IPS-18c (cell line): ENCODE results near the gene ZKSCAN1.
"Not testable (repeated sequence)": the region's sequence is repeated elsewhere in the genome, so short reads cannot be mapped to it uniquely, and the experiment has no call there.

Source experiments
- H3K4me3 ChIP-seq: 2 replicates; pipeline ENCODE4 v1.7.0; 2013; ENCODE audit warnings: low read depth, mild to moderate bottlenecking, low read length, moderate library complexity; ENCODE audit not compliant: insufficient read depth
- H3K9me3 ChIP-seq: one replicate; pipeline ENCODE4 v1.6.1; 2013; ENCODE audit warnings: mild to moderate bottlenecking, low read length, moderate library complexity; ENCODE audit not compliant: control insufficient read depth, insufficient read depth

The ZKSCAN1 gene

GRCh38 chr7:99994819-99995218 lies 20.6 kb upstream of the ZKSCAN1 start:
- Histone ChIP-seq H3K9me3 (no peaks in the 10 kb centered on the region), H3K4me3 (no peak overlapping the region)

GRCh38 chr7:99996755-99997544 lies 18.4 kb upstream of the ZKSCAN1 start:
- H3K4me3 ChIP-seq: no peak overlapping the region
- H3K9me3 ChIP-seq: no peaks in the 10 kb centered on the region

DNA sequence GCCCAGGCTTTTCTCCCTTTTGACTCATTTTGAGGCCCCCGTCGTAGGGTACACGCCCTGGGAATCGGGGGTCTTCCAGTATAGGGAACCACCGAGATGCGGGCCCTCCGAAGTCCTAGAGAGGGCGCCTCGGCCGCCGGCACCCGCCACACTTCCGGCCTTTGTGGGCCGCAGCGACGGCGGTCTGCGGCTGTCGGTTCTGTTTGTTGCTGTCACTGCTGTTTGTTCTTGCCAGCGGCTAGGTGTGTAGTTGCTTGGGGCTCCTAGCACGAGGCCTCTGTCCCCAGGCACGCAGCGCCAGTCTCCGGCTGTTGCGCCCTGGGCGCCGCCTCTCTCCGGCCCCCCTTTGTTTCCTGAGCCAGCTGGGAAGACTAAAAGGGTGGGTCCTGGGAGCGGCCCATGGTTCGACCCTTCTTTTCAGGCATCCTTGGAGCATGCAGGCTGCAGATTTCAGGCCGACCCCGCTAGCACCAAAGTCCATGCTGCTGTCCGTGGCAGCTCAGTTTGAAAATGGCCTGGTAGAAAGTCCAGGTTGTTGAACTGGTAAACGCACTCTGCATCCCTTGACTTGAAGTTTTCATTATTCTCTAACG lies 17.8 kb upstream of the ZKSCAN1 start:
- peak overlapping the region; percentile 44 for H3K4me3 ChIP-seq
- no peaks in the 10 kb centered on the region for H3K9me3 ChIP-seq

- no peak overlapping the region for H3K4me3 ChIP-seq
- H3K9me3 ChIP-seq: no peaks in the 10 kb centered on the region
Observed at GRCh38 chr7:100000239-100000638, 15.2 kb upstream of the ZKSCAN1 start.

- Histone ChIP-seq H3K4me3 (no peak overlapping the region), H3K9me3 (no peaks in the 10 kb centered on the region)
Observed at GRCh38 chr7:100003711-100004661, 11.4 kb upstream of the ZKSCAN1 start.

GRCh38 chr7:100007887-100008286 lies 7.5 kb upstream of the ZKSCAN1 start:
- H3K9me3 ChIP-seq: no peaks in the 10 kb centered on the region
- no peak overlapping the region for H3K4me3 ChIP-seq

DNA sequence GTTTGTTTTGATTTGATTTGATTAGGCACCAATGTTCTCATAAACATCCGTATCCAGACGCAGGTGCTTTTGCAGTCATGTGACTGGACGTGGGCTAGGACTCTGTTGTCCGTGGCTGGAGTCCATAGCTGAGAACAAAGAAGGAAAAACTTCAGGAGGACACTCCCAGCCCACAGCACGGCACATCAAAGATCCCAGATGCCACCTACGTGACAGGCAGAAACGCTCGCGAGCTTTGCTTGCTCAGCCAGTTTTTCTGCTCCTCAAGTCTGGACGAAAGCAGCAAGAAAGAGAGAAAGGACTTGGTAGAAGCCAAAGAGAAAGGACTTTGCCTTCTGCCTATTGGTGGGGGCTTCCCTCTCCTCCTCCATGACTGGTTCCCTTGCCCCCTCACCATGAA lies 6.9 kb upstream of the ZKSCAN1 start:
- Histone ChIP-seq H3K4me3 (no peak overlapping the region), H3K9me3 (no peaks in the 10 kb centered on the region)

DNA sequence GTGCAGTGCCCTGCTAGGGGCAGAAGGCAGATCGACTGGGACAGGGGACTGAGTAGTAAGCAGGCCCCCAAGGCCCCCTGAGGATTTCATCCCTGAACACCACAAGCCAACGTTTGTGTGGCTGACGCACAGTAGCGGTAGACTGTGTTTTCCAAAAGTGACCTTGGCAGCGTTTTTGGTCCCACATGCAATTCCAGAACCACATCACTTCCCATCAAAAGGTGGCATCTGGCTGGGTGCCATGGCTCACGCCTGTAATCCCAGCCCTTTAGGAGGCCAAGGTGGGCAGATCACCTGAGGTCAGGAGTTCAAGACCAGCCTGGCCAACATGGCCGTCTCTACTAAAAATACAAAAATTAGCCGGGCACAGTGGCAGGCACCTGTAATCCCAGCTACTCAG lies 5.4 kb upstream of the ZKSCAN1 start:
- not testable (repeated sequence) for H3K4me3 ChIP-seq, H3K9me3 ChIP-seq

- Histone ChIP-seq H3K9me3 (no peaks in the 10 kb centered on the region), H3K4me3 (no peak overlapping the region)
Observed at GRCh38 chr7:100010901-100011300, 4.5 kb upstream of the ZKSCAN1 start.

- no peak overlapping the region for H3K4me3 ChIP-seq
- no peaks in the 10 kb centered on the region for H3K9me3 ChIP-seq
Observed at GRCh38 chr7:100011516-100011915, 3.9 kb upstream of the ZKSCAN1 start.

DNA sequence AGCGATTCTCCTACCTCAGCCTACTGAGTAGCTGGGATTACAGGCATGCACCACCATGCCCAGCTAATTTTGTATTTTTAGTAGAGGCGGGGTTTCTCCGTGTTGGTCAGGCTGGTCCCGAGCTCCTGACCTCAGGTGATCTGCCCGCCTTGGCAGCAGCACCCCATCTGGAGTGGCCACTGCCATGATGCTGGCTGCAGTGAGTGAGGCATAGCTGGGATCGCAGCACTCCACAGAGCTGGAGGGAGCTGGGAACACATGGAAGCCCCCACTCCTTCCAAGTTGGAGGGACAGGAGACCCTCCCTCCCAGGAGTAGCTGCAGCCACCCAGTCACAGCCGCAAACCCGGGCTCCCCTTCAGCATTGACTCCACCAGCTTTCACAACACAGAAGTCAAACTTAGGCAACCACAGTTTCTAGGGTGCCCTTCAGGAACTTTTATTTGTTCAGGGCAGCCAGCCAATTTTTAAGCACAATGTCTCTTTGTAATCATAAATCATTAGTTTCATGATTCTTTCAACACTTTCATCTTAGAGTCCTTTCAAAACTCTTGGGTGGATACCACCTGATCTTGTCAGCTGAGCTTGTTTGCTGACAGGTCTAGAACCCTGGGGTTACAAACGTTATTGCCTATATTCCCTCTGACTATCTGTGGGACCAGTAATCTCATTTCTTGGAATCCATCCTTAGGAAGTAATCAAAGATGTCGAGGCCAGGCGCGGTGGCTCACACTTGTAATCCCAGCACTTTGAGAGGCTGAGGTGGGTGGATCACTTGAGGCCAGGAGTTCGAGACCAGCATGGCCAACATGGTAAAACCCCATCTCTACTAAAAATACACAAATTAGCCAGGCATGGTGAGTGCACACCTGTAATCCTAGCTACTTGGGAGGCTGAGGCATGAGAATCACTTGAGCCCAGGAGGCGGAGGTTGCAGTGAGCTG lies 2.7 kb upstream of the ZKSCAN1 start:
- not testable (repeated sequence) for H3K9me3 ChIP-seq, H3K4me3 ChIP-seq

DNA sequence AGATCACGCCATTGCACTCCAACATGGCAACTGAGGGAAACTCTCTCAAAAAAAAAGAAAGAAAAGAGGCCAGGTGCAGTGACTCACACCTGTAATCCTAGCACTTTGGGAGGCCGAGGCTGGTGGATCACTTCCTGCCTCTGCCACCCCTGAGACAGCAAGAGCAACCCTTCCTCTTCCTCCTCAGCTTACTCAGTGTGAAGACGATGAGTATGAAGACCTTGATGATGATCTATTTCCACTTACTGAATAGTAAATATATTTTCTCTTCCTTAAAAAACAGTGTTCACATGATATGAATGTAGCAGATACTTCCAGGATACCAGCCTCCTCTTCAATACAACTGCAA lies 2.1 kb upstream of the ZKSCAN1 start:
- Histone ChIP-seq H3K9me3 (no peaks in the 10 kb centered on the region), H3K4me3 (no peak overlapping the region)

- Histone ChIP-seq H3K4me3 (peak overlapping the region; percentile 94), H3K9me3 (no peaks in the 10 kb centered on the region)
Observed at GRCh38 chr7:100016215-100016901, 962 bp downstream of the ZKSCAN1 start.

DNA sequence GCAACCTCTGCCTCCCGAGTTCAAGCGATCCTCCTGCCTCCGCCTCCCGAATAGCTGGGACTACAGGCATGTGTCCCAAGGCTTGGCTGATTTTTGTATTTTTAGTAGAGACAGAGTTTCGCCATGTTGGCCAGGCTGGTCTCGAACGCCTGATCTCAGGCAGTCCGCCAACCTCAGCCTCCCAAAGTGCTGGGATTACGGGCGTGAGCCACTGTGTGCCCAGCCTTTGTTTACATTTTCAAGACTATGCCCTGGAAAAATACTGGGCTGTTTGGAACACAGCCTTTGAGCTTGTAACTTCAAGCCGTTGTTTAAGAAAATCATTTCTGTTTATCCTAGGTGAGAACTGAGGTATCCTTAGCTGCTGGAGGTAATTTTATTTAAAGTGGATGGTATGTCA lies 1.9 kb downstream of the ZKSCAN1 start:
- H3K9me3 ChIP-seq: no peaks in the 10 kb centered on the region
- H3K4me3 ChIP-seq: no peak overlapping the region

DNA sequence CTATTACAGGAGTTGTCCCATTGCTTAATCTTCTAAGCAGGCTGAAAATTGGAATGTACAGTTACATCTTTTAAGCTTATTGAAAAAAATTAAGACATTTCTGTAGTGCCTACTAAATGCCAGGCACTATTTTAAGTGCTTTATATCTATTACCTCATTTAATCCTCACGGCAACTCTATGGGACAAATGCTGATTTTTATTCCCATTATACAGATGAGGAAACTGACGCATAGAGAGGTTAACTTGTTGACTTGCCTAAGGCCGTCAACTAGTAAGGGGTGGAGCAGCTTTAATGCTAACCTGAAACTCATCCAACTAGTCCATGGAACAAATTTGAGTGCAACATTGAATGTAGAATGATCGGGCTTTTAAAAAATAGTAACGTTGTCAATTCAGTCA lies 2.5 kb downstream of the ZKSCAN1 start:
- Histone ChIP-seq H3K4me3 (no peak overlapping the region), H3K9me3 (no peaks in the 10 kb centered on the region)

DNA sequence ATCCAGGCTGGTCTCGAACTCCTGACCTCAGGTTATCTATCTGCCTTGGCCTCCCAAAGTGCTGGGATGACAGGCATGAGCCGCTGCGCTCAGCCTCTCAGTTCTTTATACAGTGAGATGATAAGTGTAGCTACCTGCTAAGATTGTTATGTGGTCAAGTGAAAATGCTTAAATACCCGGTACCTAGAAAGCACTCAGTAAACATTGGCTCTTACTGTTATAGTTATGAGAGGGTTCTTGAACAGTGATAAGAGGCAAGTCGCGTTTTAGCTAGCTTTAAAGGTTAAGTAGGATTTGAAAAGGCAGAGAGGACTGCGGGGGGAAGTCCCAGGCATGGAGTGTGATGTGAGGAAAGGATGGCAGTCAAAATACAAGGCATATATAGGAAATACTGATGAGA lies 4.5 kb downstream of the ZKSCAN1 start:
- Histone ChIP-seq H3K4me3 (no peak overlapping the region), H3K9me3 (no peaks in the 10 kb centered on the region)
